HG03039 (cell line): ENCODE data around the gene PTPRG.
"Not testable (repeated sequence)": the region's sequence is repeated elsewhere in the genome, so short reads cannot be mapped to it uniquely, and the experiment has no call there.

Experiments
- ATAC-seq: cut with Tn5 transposase; IDR thresholded peaks from one replicate; pipeline ENCODE4 v1.9.1; 2021; ENCODE audit warnings: mild to moderate bottlenecking, moderate library complexity; ENCODE audit not compliant: unreplicated experiment

Gene PTPRG

DNA sequence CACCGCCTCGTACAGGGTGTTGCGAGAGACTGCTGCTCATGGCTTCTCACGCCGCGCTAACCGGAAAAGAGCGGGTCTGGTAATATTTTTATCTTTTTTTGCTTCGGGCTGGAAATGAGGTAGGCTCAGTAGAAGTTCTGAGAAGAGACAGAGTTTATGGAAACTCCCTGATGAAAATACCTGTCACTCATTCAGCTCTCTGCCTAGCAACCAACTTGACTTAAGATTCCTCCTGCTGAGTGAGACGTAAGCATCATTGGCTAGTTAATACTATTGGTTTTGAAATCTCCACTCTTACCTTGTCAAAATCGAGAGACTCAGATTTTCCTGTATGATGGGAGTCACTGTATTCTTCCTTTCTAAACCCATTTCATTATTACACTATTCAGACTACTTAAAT lies 181.7 kb downstream of the PTPRG start:
- no peak for ATAC-seq

DNA sequence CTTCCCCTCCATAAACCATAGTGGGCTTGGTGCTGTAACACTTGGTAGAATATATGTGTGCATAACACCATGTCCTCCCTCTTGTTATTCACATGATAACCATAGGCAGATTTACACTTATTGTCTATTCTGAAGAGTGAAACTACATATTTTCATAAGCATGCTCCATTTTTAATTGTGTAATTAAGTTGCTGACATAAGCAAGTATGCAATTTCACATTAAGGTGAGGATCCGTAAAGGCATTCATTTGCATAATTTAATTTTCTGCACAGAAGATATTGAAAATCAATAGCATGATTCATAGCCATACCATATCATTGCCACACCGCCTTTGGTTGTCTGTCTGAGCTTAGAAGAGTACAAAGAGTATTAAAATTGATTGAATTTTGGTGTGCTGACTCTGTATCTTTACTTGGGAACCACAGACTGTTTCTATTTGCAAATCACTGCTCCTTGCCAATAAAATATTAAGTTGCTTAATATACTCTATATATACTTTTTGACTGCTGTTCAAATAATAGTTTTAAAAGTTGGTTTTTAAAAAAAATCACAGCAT lies 182.4 kb downstream of the PTPRG start:
- no peak for ATAC-seq

DNA sequence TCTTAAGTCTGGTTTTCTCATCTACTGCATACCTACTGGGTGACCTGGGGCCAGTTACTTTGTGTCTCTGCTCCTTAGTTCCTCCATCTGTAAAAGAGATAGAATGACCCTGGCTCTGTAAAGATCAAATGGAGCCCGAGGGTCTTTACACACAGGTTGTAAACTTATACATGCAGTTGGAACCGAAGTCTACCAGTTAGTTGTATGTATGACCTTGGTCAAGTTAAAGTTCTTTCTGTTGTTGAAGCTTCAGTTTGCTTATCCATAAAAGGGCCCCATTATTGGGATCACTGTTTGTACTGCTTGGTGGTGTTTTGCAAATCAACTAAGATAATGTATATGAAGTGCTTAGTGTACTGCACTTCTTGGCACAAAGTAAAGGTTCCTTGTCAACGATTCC lies 186.9 kb downstream of the PTPRG start:
- no peak for ATAC-seq

DNA sequence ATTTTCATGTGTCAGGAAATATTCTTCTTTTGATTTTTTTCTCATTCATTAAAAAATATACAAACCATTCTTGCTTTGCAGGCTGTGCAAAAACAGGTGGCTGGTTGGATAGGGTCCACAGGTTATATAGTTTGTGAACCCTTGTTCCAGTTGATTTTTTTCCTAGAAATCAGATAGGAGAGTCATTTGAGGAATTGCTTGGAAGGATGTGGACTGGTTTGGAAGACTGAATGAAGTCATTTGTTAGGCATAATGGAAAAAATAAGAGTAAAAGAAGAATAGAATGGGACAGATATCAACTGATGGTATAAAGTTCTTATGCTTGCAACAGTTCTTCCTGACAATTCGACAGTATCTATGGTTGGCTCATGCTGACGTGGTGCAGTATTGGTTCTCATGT lies 189.4 kb downstream of the PTPRG start:
- no peak for ATAC-seq

DNA sequence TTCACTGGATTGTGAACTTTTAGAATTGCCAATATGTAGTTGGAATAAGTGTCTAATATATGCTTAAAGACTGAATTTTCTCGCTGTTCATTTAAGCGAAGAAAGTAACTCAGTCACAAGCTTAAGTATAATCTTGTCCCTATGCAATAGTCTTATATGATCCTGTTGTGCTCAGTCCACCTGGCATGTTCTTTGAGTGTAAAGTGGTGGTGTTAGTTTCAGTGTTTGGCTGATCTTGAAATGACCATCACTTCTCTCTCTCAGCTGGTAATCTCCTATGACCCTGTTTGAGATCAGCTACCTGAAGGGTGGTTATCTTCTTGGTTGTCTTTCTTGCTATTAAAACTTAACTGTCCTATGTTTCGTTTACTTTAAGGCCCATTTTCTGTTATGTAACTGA lies 197.5 kb downstream of the PTPRG start:
- no peak for ATAC-seq

DNA sequence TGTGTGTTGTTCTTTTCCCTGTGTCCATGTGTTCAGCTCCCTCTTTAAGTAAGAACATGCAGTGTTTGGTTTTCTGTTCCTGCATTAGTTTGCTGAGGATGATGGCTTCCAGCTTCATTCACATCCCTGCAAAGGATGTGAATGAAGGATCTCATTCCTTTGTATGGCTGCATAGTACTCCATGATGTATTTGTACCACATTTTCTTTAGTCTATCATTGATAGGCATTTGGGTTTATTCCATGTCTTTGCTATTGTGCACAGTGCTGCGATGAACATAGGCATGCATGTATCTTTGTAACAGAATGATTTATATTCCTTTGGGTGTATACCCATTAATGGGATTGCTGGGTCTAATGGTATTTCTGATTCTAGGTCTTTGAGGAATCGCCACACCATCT lies 199.4 kb downstream of the PTPRG start:
- ATAC-seq = not testable (repeated sequence)

DNA sequence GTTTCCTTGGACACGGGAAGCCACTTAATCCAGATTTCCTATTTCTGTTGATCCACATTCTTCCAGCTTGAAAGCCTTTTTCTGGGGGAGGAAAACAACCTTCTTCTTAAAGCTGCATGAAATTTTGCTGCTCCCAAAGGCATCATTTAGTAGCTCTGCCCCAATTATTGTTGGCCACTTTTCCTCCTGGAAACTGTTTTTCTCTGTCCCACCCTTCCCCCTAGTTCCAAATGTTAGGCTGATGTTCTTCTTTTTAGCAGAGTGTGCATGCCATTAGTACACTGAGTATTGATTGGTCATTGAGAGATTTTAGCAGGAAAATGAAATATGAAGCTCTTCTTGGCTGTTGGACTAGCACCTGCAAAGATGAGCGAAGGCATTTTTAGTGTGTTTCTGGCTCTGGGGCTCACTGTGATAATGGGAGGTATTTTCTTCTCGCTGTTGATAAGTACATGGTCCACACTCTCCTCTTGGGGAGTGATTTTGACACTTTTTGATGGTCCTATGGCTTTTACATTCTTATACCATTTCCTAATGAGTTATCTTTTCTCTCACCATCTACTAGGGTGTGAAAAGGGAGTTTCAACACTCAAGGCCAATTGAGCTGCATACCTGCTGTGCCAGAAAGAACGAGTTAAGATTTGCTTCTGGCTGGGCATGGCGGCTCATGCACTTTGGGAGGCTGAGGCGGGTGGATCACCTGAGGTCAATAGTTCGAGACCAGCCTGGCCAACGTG lies 200.5 kb downstream of the PTPRG start:
- ATAC-seq = no peak

DNA sequence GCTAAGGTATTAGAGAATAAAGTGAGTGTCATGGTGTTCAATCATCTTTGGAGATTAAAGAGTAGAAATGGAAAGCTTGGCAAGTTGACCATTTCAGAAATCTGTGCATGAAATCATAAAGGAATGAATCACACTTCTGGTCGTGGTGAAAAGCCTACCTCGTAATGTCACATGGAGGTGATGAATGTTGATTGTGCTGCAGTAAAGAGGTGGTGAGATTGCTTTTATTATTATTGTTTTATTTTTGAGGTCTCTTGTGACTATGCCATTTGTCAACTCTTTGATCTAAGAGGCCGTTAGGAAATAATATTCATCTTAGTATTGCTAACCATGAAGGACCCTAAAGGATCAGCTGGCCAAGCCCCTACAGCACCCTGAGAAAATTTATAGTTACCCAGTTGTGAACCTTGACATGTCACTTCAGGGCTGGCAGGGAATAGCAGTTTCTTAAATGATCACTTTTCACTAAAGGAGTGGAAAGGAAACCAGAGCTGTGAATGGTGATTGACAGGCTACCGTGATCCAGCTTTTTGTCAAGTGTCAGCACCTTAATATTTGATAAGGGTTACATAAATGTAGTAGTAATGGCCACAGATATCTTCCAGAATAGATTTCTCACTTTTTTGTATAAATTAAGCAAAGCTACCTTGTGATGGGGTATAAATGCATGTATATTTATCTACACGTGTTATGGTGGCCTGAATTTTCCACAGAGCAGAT lies 203.9 kb downstream of the PTPRG start:
- no peak for ATAC-seq

DNA sequence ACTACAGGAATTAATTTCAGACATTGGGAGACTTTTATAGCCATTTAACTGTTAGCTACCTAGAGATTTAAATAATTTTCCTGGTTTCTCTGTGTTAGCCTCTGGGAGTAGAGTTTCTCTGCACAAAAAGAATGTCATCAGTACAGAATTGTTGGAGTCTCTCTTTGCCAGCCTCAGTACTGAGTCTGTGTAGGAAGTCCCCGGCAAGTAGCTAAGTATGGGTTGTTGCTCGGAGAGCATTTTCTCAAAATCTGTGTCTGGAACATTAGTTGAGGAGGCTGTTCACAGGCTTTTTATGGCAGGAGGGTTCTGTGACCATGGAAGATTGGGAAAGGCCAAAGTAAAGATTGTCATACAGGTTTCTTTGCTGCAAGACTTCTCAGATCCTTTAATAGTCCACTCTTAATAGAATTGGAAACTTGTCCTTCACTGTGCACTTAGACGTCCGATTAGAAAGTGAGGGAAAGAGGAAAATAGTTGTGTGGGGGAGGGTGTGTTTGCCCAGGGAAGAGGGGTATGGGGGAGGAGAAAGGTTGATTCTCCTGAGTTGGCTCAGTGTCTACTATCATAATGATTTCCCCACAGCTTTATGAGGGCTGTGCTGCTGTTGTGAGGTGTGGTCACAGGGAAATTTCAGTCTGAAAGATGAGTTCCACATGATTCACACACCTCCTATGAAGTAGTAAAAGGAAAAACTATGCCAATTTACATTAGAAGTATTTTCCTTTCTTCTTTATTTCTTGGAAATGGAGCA lies 207.1 kb downstream of the PTPRG start:
- no peak for ATAC-seq

DNA sequence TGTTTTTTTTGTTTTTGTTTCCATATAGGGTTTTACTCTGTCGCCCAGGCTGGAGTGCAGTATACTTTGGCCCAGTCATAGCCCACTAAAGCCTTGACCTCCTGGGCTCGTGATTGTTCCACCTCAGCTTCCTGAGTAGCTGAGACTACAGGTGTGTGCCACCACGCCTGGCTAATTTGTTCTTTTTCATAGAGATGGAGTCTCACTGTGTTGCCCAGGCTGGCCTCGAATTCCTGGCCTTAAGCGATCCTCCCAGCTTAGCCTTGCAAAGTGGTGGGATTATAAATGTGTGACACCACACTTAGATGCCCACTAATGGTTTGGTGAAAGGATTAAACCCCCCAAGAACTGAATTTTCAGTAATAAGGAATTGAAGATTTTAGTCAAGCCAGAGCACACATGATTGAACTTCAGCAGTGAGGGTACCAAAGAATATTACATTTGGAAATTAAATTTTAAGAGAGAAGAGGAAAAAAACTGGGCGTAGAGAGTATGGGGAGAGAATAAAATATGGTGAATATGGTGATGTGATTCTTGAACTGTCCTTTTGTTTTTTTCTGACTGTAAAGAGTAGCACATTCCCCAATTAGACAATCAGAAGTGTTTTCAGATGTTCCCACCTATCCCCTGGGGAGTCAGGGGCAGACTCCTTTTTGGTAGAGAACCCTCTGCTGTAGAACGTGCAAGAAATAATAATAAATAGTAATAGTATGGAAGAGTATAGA lies 208.1 kb downstream of the PTPRG start:
- no peak for ATAC-seq

DNA sequence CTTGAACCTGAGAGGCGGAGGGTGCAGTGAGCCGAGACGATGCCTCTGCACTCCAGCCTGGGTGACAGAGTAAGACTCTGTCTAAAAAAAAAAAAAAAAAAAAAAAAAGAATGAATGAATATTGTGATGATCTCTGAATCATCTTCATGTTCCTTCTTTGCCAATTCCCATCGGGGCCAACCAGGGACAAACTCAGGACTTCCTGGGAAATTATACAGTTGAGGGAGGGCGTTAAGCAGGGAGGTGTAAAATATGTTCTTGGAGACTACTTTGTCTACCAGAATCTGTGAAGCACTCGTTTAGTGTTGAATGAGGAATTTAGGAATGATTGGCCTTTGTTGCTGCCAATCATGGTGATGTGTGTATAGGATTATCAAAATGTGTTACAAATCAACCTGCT lies 210.6 kb downstream of the PTPRG start:
- no peak for ATAC-seq

DNA sequence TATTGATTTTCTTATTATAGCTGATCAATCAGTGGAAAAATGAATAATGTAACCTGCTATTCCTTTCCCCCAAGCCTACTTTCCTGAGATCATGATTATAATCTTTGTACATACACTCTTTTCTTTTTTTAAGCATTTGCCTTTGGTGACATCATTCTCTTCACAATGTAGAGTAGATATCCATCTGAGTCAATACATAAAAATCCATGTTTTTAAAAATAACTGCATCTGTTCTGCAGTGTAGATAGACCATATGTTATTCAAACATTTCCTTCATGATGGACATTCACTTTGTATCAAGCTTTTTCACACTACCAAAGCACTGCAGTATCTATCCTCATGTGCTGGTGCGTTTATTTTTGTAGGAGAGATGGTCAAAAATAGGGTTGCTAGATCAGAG lies 211.1 kb downstream of the PTPRG start:
- no peak for ATAC-seq

DNA sequence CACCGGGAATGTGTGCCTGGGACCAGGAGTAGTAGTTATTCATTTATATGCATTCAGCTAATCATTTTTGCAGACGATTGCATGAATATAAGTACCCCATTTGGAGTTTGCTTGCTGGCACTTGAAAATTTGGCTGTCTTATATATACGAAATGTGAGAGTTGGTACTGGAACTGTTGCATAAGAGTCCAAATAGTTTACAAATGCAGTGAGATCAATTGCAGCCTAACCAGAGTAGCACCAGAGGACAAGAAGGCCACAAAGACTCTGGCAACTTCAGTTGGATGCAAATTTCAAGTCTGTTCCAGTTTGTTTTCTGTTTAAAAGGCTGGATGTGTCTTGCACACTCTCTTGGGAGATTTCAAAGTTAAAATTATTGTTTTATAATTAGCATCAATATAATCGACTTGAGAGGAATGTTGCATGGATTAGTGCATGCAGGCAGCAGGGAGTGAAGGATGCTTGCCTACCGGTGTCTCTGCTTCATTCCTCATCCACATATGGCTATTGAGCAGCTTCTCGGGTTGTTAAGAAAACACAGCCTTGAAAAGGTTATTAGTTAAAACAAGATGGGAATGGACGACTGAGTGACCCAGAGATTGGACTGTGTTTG lies 213.0 kb downstream of the PTPRG start:
- no peak for ATAC-seq

DNA sequence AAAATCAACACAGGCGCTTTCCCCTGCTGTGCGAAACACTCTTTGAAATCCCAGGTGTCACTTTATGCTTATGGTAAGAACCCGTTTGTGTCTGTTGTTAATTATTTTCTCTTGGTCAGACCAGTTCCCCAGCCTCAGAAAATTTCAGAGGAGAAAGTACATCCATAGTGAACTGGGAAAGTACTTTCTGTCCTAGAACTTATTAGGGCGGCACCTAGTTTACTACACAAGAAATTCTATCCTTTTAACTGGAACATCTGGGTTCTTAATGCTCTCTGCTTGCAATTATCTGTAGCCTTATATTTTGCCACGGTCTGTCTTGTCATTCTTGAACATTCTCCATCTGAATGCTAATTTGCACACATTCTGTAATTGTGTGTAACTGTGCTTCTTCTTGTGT lies 215.0 kb downstream of the PTPRG start:
- no peak for ATAC-seq

DNA sequence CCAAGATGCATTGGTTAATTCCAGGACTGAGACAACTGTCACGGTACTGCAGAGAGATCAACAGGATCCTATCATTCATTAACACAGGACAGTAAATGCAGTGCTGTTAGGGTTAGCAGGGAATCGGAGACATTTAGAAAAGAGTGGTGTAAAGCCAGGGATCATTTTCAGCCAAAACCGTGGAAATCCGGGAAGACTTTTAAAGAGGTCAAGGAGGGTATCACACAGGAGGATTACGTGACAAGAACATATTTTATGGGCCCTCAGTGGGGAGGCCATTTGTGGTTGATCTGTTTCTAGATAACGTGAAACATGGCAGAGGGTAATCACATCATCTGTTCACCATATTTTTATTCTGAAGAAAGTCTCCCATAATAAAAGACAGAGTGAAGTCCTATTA lies 216.1 kb downstream of the PTPRG start:
- no peak for ATAC-seq

DNA sequence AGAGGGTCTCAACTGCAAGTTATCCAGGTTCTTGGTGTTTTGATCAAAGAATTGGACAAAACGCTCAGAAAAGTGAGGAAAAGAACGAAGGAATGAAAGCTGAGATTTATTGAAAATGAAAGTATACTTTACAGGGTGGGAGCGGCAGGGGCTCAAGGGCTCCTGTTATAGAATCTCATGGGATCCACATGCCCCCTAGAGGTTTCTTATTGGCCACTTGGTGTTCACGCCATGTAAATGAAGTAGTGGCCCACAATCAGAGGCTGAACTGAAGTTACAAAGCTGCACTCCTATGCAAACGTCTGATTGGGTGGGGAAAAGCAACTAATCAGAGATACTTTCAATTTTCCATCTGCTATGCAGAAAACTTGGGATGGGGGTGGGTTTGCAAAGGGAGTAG lies 216.7 kb downstream of the PTPRG start:
- ATAC-seq = no peak

DNA sequence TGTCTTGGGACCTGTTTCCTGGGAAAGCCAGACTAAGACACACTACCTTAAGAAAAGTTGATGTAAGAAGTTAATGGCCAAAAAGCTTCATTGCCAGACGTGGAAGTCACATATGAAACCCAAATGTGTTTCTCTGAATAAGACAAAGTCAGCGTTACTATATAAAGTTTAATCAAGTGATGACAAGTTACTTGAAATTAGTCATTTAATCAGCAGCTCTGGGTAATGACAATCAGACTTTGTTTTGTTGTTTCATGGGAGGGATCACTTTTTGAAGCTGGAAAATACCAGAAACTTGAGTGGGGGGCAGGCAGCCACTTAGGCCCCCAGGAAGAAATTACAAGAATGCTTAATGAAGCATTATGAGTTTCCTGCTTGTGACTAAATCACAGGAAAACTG lies 218.6 kb downstream of the PTPRG start:
- no peak for ATAC-seq

DNA sequence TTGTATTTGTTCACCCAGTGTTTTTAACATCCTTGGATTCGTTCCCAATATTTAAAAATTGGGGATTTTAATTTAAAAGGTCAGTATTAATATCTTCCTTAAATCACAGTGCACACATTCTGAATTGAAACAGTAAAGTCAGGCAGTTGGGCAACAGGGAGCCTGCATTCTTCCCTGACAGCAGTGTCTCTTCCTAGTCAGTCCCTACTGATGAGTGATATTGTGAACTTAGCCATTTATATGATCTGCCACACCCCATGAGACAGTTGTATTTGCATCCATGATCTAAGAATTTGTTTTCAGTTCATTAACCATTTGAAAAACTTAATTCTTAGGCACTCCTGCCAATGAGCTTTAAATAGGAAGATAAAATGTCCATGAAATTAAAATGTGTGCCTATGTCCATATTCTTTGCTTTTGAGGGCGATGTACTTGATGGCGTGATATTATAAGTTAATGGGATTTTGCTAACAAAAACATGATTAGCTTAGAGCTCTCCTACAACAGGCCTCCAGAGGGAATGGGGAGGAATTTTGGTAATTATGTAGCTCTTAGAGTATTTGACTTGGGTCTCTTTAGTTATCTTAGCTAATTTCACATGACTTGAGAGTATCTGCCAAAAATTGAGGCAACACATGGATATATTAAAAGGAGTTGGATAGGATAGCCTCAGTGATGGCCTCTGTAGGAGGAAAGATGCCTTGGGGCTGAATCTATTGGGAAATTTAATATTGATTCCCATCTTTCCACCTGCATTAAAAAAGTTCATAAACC lies 219.3 kb downstream of the PTPRG start:
- no peak for ATAC-seq

DNA sequence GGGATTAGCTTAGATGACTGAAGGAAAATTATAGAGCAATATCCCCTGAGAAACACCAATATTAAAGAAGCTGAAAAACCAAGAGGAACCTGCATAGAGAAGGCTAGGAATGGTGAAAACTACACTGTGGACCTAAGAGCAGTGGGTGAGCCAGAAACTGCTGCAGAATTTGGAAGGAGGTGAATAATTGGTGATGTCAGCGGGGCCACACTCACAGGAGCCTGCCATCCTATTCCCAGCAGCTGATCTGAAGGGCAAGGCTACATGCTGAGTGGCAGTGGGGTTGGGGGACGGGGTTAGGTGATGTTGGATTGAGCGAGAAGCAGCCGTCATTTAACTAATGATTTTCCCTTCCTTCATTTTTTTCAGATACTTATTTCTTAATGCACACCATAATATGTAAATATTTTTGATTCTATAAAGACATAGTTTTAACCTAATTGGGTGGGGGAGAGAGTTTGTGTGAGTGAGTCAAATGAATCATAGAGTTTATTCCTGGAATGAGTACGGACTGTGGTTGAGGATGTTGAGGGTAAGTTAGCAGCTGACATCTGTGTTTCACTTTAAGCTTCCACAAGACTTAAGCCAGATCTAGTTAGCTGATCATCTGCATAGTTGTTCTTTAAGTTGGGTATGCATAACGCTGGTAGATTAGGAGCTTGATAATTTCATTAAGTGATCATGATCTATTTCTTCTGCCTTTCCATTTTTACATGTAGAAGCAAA lies 222.8 kb downstream of the PTPRG start:
- no peak for ATAC-seq
